ENCODE results near the gene CFAP119. TPM values are rescaled to one million over a fixed set of nuclear protein-coding genes. Genes with fewer than 3 reads are reported as not detected.

The CFAP119 gene
- total and polyA plus RNA-seq, 7 donors = 0.48 to 3.0 (median 0.69) TPM

DNA sequence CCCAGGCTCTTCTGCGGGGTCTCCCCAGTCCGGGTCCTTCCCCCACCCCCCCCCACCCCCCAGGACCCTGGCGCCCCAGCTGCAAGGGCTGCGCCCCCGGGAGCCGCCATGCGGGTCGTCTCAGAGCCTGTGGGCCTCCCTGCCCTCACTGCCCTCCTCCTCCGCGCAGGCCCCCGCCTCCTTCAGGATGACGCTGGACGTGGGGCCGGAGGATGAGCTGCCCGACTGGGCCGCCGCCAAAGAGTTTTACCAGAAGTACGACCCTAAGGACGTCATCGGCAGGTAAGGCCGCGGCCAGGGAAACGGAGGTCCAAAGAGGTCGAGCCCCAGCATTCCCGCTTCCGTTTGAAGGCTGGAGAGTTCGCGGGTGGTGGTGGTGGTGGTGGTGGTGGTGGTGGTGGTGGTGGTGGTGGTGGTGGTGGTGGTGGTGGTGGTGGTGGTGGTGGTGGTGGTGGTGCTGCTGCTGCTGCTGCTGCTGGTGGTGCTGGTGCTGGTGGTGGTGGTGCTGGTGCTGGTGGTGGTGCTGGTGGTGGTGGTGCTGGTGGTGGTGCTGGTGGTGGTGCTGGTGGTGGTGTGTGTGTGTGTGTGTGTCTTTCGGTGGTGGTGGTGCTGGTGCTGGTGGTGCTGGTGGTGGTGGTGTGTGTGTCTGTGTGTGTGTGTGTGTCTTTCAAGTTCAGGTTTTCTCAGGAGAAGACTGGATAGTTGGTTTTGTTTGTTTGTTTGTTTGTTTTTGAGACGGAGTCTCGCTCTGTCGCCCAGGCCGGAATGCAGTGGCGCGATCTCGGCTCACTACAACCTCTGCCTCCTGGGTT is 13.0 kb downstream of the CFAP119 start:
- WGBS, 3 donors = 12 to 16% (median 16%) methylated on average over 34 to 36 of the region's 36 CpGs
- Histone ChIP-seq H3K4me3 (peak overlapping the region; percentile 78), H3K27ac (peak overlapping the region; percentile 81), H3K4me1 (no peaks in the 10 kb centered on the region), H3K27me3 (ENCODE audit: insufficient read depth in 3 of 3, low read length in 2 of 3) (no peaks in the 10 kb centered on the region), H3K36me3 (ENCODE audit: insufficient read depth in 1 of 2, low read depth in 1 of 2) (peaks cover 0 to 54% of the 10 kb centered on the region in 2 donors), H3K9me3 (no peaks in the 10 kb centered on the region)
- TF ChIP-seq, protein P1, sequence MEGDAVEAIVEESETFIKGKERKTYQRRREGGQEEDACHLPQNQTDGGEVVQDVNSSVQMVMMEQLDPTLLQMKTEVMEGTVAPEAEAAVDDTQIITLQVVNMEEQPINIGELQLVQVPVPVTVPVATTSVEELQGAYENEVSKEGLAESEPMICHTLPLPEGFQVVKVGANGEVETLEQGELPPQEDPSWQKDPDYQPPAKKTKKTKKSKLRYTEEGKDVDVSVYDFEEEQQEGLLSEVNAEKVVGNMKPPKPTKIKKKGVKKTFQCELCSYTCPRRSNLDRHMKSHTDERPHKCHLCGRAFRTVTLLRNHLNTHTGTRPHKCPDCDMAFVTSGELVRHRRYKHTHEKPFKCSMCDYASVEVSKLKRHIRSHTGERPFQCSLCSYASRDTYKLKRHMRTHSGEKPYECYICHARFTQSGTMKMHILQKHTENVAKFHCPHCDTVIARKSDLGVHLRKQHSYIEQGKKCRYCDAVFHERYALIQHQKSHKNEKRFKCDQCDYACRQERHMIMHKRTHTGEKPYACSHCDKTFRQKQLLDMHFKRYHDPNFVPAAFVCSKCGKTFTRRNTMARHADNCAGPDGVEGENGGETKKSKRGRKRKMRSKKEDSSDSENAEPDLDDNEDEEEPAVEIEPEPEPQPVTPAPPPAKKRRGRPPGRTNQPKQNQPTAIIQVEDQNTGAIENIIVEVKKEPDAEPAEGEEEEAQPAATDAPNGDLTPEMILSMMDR (IDR thresholded peaks at IDR 0.05) = no peak
- intact Hi-C loops (cut with DNase I) = loop anchor here in 1 of 2 donors (5.0 kb wide), 1 partner anchor 37 kb away; no protein-coding TSS in a partner anchor
- DNase-seq (peak; percentile 50 to 71), ATAC-seq (peak; percentile 19 to 47 (median 23))

DNA sequence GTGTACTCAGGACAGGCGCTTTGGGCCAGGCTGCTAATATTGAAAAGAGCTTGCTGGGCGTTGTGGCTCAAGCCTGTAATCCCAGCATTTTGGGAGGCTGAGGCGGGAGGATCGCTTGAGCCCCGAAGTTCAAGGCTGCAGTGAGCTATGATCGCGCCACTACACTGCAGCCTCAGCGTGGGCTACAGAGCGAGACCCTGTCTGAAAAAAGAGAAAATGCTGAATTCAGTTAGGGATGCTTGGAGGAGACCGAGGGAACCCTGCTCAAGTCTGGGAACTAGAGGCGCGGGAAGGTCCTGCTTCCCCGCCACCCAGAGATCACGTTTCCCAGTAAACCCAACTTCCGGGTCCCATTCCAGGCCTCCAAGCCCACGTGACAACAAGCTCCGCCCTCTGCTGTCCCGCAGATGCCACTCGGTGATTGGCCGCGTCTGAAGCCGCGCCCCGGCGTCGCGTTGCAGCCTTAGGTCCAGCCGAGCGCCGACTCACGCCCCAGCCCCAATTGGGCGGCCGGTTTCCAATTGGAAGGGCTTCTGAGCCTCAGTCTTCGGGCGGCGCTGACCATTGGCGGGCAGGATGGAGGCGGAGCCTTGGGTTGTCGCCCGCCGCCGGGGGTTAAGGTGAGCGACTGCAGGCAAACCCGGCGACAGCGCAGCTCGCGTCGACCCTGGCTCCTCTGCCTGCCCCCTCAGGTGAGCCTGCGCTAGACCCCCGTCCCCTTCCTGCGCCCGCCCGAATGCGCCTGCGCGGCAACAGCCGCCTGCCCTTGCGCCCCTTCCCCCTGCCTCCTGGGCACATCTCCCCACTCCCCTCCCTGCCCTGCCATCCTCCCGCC is 13.8 kb downstream of the CFAP119 start, which contains the start of gene PHKG2:
TSS of gene PHKG2 (plus strand) at position 627 of the 835 bp plus-strand sequence. CDS start 396 bp downstream, outside the sequence.
- Histone ChIP-seq H3K4me3 (peak within 1 kb of the TSS; percentile 78), H3K27ac (peak within 1 kb of the TSS; percentile 81), H3K27me3 (ENCODE audit: insufficient read depth in 3 of 3, low read length in 2 of 3) (no peaks in the 10 kb centered on the region), H3K9me3 (no peaks in the 10 kb centered on the region), H3K36me3 (ENCODE audit: insufficient read depth in 1 of 2, low read depth in 1 of 2) (peaks cover 0 to 53% of the 10 kb centered on the region in 2 donors), H3K4me1 (no peaks in the 10 kb centered on the region)
- TF ChIP-seq, protein P1 (IDR thresholded peaks at IDR 0.05) = no peak
- peak; percentile 97 to 99 (median 98) for ATAC-seq
- intact Hi-C loops (cut with DNase I) = loop anchor here in 1 of 2 donors (5.0 kb wide), 1 partner anchor 36 kb away; no protein-coding TSS in a partner anchor
- 2 to 3% (median 2%) methylated on average over 46 to 60 of the region's 60 CpGs for WGBS, 3 donors
- peak; percentile 100 for DNase-seq

DNA sequence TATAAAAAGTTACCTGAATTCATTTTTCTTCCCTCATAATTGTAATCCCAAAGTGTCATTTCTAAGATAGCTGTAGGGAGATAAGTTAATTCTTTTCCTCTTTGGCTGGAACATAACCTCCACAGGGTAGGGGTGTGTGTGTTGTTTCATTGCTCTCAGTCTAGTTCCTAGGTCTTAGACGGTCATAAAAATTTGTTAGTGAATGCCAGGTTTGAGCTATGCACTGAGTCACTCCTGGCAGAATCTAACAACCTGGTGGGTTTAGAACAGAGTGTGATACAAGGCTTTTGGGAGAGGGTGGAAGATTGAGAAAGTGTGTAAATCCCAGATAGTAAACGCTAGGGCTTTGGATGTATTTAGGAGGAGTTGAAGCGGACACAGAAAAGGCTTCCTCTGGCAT is 14.5 kb downstream of the CFAP119 start:
- intact Hi-C loops (cut with DNase I) = loop anchor here in 1 of 2 donors (5.0 kb wide), 1 partner anchor 35 kb away; no protein-coding TSS in a partner anchor
- H3K27me3 ChIP-seq (ENCODE audit: insufficient read depth in 3 of 3, low read length in 2 of 3) = no peaks in the 10 kb centered on the region
- peak overlapping the region; percentile 81 for H3K27ac ChIP-seq
- H3K9me3 ChIP-seq = no peaks in the 10 kb centered on the region
- peaks cover 0 to 53% of the 10 kb centered on the region in 2 donors for H3K36me3 ChIP-seq (ENCODE audit: insufficient read depth in 1 of 2, low read depth in 1 of 2)
- no peak for DNase-seq
- TF ChIP-seq, protein P1 (IDR thresholded peaks at IDR 0.05) = no peak
- peak in 1 of 4 donors; percentile 14 for ATAC-seq
- H3K4me3 ChIP-seq = peak overlapping the region; percentile 78
- 29 to 39% (median 32%) methylated on average over 3 of the region's 3 CpGs for WGBS, 3 donors
- H3K4me1 ChIP-seq = no peaks in the 10 kb centered on the region

DNA sequence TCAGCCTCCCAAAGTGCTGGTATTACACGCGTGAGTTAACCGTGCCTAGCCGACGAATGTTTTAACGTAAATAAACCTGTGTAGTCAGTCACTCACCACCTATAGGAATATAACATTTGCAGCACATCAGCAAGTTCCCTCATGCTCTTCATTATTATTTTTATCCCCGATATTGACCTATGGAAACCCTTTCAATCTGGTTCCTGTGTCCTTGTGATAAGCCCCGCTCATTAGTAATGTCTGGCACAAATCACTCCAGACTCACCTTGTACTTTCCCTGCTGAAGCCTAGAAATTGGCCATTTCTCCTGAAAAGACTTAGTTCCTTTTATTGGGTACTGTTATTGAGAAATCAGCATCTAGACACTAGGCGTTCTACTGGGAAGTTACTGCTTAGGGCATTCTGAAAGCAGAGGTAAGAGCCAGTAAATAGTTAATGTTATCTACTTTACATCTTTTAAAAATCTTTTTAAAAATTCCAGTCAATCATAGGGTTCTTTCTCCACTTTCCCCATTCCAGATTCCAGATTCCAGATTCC is 15.2 kb downstream of the CFAP119 start:
- intact Hi-C loops (cut with DNase I) = loop anchor here in 1 of 2 donors (5.0 kb wide), 1 partner anchor 34 kb away; no protein-coding TSS in a partner anchor
- ATAC-seq (no peak), DNase-seq (no peak)
- WGBS, 3 donors = 88 to 94% (median 91%) methylated on average over 9 of the region's 9 CpGs
- no peaks in the 10 kb centered on the region for H3K27me3 ChIP-seq (ENCODE audit: insufficient read depth in 3 of 3, low read length in 2 of 3)
- no peak overlapping the region for H3K4me3 ChIP-seq
- peaks cover 0 to 53% of the 10 kb centered on the region in 2 donors for H3K36me3 ChIP-seq (ENCODE audit: insufficient read depth in 1 of 2, low read depth in 1 of 2)
- TF ChIP-seq, protein P1 (IDR thresholded peaks at IDR 0.05) = no peak
- H3K27ac ChIP-seq = no peak overlapping the region
- H3K9me3 ChIP-seq = no peaks in the 10 kb centered on the region
- H3K4me1 ChIP-seq = no peaks in the 10 kb centered on the region

Data from psoas muscle (tissue), 8 donors.